ENCODE results near the gene MYLIP.

- TF ChIP-seq CTCF (IDR thresholded peaks at IDR 0.05) (no peak), POLR2A (IDR thresholded peaks at IDR 0.05) (no peak), POLR2AphosphoS5 (IDR thresholded peaks at IDR 0.05) (no peak)
Measured at GRCh38 chr6:16105854-16106253, 23.0 kb upstream of the MYLIP start.
